ENCODE data around the gene ACAN. TPM values are rescaled to one million over a fixed set of nuclear protein-coding genes. Genes with fewer than 3 reads are reported as not detected.

Gene ACAN
- total RNA-seq, 1 experiment from 2014 or later = 0.50 TPM

- WGBS (ENCODE audit: extremely low coverage, insufficient read length, low lambda C conversion rate) = no CpG with 5 or more reads among the region's 31 CpGs
Measured at GRCh38 chr15:88880944-88881740, 77.9 kb downstream of the ACAN start.

More at GRCh38 chr15:88880944-88881740, 77.9 kb downstream of the ACAN start:
- no peak overlapping the region for H3K18ac ChIP-seq (ENCODE audit: insufficient read length, low read depth, low read length)
- H3K4me1 ChIP-seq (ENCODE audit: insufficient read depth, low read length) = no peaks in the 10 kb centered on the region
- no peak overlapping the region for H3K23ac ChIP-seq (ENCODE audit: insufficient read length, low read depth, low read length)
- no peaks in the 10 kb centered on the region for H3K27me3 Mint-ChIP-seq (ENCODE audit: low read depth)
- H2AFZ ChIP-seq (ENCODE audit: low read length) = no peak overlapping the region
- H3K9me3 ChIP-seq (ENCODE audit: control insufficient read depth, low read depth, low read length) = no peaks in the 10 kb centered on the region
- peak overlapping the region in 1 of 3 experiments; percentile 3; a peak in 1 of 7 replicates for H3K27ac Mint-ChIP-seq
- H2BK5ac ChIP-seq (ENCODE audit: insufficient read length, low read length) = no peak overlapping the region
- no peak overlapping the region for H2BK120ac ChIP-seq (ENCODE audit: low read depth, low read length, poor library complexity, severe bottlenecking)
- H3K4ac ChIP-seq (ENCODE audit: low read depth, low read length) = no peak overlapping the region
- no peaks in the 10 kb centered on the region for H3K79me2 ChIP-seq (ENCODE audit: insufficient read depth, low read length)
- H4K20me1 ChIP-seq (ENCODE audit: control insufficient read depth, insufficient read depth, insufficient read length) = peaks cover 2% of the 10 kb centered on the region
- no peak overlapping the region for H3K27ac ChIP-seq (ENCODE audit: insufficient read length, low read depth, low read length)
- no peak for TF ChIP-seq CTCF (conservative IDR thresholded peaks at IDR 0.05)
- H3K27me3 ChIP-seq (ENCODE audit: insufficient read depth, low read length) = no peaks in the 10 kb centered on the region
- H3K36me3 Mint-ChIP-seq (ENCODE audit: insufficient read depth in 1 of 3, low read depth in 3 of 3) = peaks cover 21 to 84% (median 58%) of the 10 kb centered on the region in 3 experiments; a peak in 6 of 7 replicates
- no peak overlapping the region for H2BK15ac ChIP-seq (ENCODE audit: low read depth, low read length)
- no peak overlapping the region for H3K14ac ChIP-seq (ENCODE audit: insufficient read depth, low read length)
- H4K8ac ChIP-seq (replicated peaks; ENCODE audit: insufficient read length, low read depth, low read length) = no peak overlapping the region
- no peak overlapping the region for H3T11ph ChIP-seq (ENCODE audit: low read length)
- DNase-seq = no peak
- H3K23me2 ChIP-seq (ENCODE audit: insufficient read length, low read depth, low read length, poor library complexity, severe bottlenecking) = no peaks in the 10 kb centered on the region
- no peak overlapping the region for H4K91ac ChIP-seq (ENCODE audit: insufficient read length, low read depth, low read length)
- H2BK20ac ChIP-seq (ENCODE audit: low read depth, low read length, poor library complexity, severe bottlenecking) = no peak overlapping the region
- H3K79me1 ChIP-seq (ENCODE audit: insufficient read depth, low read depth, low read length, poor library complexity, severe bottlenecking) = no peaks in the 10 kb centered on the region
- H3K9ac ChIP-seq (ENCODE audit: extremely low read depth, insufficient read length, low read length) = no peak overlapping the region
- no peak overlapping the region for H3K4me3 Mint-ChIP-seq
- H3K9me3 Mint-ChIP-seq = no peaks in the 10 kb centered on the region
- no peak overlapping the region for H3K4me2 ChIP-seq (ENCODE audit: insufficient read depth, insufficient read length, low read length)
- H2BK12ac ChIP-seq (ENCODE audit: insufficient read length, low read depth, low read length) = no peak overlapping the region
- no peak overlapping the region for H3K56ac ChIP-seq (ENCODE audit: insufficient read length, low read depth, low read length)
- no peak overlapping the region for H4K5ac ChIP-seq (ENCODE audit: insufficient read length, low read depth, low read length)
- H3K4me1 Mint-ChIP-seq = peaks cover 13 to 19% of the 10 kb centered on the region in 2 experiments
- no peak overlapping the region for H2AK5ac ChIP-seq (ENCODE audit: insufficient read length, low read length)
